ENCODE data around the gene UBTD2.
"Not testable (repeated sequence)": the region's sequence is repeated elsewhere in the genome, so short reads cannot be mapped to it uniquely, and the experiment has no call there.

Gene UBTD2

GRCh38 chr5:172283020-172283861 is at the start of gene UBTD2:
Gene UBTD2 (minus strand): TSS chr5:172283764. CDS start chr5:172283665, 99 bp downstream.
- DNase-seq: peak; percentile 62 to 69

GRCh38 chr5:172326901-172327300 is 43.3 kb upstream of the UBTD2 start:
- not testable (repeated sequence) for DNase-seq

GRCh38 chr5:172325452-172325851 is 41.9 kb upstream of the UBTD2 start:
- no peak for DNase-seq

- no peak for DNase-seq
Measured at GRCh38 chr5:172322028-172322965, 38.7 kb upstream of the UBTD2 start.

GRCh38 chr5:172321593-172321992 is 38.0 kb upstream of the UBTD2 start:
- no peak for DNase-seq

GRCh38 chr5:172319708-172320441 is 36.3 kb upstream of the UBTD2 start:
- no peak for DNase-seq

GRCh38 chr5:172315587-172316493 is 32.3 kb upstream of the UBTD2 start:
- DNase-seq: no peak

GRCh38 chr5:172313915-172314314 is 30.4 kb upstream of the UBTD2 start:
- DNase-seq: no peak

GRCh38 chr5:172312286-172312685 is 28.7 kb upstream of the UBTD2 start:
- DNase-seq: no peak

- DNase-seq: no peak
Measured at GRCh38 chr5:172311605-172312004, 28.0 kb upstream of the UBTD2 start.

- DNase-seq: no peak
Measured at GRCh38 chr5:172311026-172311425, 27.5 kb upstream of the UBTD2 start.

GRCh38 chr5:172305380-172305779 is 21.8 kb upstream of the UBTD2 start:
- DNase-seq: no peak

- DNase-seq: no peak
Measured at GRCh38 chr5:172303572-172304335, 20.2 kb upstream of the UBTD2 start.

GRCh38 chr5:172303162-172303561 is 19.6 kb upstream of the UBTD2 start:
- no peak for DNase-seq

GRCh38 chr5:172302047-172302710 is 18.6 kb upstream of the UBTD2 start:
- no peak for DNase-seq

GRCh38 chr5:172299916-172300439 is 16.4 kb upstream of the UBTD2 start:
- DNase-seq: no peak

GRCh38 chr5:172294831-172295230 is 11.3 kb upstream of the UBTD2 start:
- DNase-seq: no peak

- no peak for DNase-seq
Measured at GRCh38 chr5:172293745-172294342, 10.3 kb upstream of the UBTD2 start.

- DNase-seq: peak; percentile 37 to 45
Measured at GRCh38 chr5:172293054-172293744, 9.6 kb upstream of the UBTD2 start.
